ENCODE data around the gene CIDEA.

CIDEA gene

DNA sequence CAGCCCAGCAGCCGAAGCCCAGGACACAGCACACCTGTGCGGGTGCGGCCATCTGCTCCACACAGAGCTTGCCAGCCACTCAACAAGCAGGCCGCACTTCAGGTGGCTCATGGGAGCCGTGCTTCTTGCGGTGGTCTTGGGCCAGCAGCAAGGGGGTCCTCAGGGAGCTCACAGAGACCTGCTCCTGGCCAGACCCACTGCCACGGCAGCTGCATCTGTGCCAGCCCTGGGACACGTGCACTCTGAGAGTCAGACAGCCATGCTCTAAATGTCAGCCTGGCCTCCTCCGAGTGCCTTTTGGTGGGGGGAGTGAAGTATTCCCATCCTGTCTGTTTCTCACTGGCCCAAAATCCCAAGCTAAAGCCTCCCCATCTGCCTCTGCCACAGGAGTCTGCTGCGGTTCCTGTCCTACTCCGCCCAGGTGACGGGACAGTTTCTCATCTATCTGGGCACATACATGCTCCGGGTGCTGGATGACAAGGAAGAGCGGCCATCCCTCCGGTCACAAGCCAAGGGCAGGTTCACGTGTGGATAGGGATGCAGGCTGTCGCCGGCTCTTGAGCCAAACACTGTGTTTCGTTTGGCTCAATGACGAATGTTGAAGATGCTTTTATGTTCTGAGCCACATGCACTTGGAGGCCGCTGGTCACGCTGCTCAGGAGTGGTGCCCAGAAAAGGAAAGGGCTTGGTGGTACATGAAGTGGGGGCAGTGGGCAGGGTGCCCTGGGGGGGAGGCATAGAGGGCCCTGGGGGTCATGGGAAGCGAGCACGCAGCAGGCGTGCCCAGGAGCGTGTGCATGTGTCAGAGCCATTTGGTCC, 22.8 kb downstream of the CIDEA start:
- DNase-seq = no peak

DNA sequence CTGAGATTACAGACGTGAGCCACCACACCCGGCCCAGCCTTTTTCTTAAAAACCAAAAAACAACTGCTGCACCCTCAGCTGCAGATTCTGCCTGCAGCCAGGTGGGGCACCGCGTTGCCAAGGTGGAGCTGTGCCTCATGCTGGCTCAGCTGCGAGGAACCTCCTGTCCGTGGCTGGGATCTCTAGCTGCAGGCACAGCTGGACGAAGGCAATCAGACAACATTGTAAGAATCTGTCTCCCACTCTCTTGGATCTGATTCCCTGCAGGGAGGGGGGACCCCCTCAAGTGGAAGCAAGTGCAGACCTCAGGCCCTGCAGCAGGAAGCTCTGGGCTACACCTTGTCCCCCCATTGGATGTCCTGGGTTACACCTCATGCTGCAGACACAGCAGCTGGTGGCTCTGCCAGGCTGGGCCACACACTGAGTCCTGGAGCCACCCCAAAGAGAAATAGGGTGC, 24.1 kb downstream of the CIDEA start:
- DNase-seq = no peak

DNA sequence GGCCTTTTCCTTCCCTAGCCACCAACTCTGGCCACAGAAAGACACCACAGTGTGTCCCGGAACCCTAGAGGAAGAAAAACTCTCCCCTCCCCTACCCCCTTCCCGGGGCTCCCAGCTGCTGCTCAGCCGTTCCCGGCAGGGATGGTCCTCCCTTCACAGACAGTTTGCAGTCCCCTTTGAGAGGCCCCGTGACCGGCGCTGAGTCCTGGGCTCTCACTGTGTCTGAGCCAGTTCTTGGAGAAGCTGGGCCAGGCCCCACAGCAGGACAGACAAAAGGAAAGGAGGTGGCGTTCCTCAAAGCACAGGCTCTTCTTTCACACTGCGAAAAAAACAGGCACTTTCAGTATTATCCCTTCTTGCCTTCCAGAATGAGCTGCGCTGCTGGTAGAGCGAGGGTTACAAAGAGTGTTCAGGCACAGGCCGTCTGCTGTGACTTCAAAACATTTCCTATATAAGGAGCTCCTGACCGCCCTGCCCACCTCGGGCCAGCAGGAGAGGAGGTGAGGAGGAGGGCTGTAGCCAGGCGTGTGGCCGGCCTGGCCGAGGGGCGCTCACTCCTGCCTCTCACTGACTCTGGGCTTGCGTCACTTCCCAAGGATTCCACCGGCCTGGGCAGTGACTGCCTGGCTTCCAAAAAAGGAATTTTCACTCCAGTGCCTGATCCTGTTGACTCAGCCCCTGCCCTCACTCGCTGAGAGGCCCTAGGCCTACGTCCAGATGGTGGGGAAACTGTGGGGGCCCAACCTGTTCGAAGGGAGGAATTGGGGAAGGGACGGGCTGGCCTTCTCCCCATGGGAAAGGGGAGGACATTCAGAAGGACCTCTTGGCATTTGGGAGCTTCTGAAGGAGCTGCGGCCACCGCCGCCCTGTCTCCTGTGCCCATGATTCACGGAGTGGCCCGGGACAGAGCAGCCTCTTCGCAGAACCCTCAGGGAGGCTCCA, 24.9 kb downstream of the CIDEA start:
- no peak for DNase-seq

- DNase-seq = no peak
Measured at GRCh38 chr18:12279781-12280531, 25.8 kb downstream of the CIDEA start.

- DNase-seq = no peak
Measured at GRCh38 chr18:12281861-12282260, 27.7 kb downstream of the CIDEA start.

GRCh38 chr18:12282442-12283039, 28.4 kb downstream of the CIDEA start:
- DNase-seq = no peak

- no peak for DNase-seq
Measured at GRCh38 chr18:12283256-12283655, 29.1 kb downstream of the CIDEA start.

DNA sequence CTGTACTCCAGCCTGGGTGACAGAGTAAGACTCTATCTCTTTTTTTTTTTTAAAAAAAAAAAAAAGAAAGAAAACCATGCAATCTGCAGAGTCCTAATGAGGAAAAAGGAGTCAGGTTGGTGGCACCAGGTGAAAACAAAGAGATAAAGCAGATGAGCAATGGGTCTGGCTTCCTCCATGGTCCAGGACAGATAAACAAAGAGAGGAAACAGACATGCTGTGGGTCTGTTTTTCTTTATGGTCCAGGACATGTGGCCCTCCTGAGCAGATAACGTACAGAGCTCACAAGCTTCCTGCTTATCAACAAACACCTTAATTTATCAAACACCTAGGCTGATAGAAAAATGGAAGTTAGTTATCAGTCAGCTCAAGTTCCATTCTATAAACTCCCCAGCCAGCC, 29.5 kb downstream of the CIDEA start:
- DNase-seq = no peak

GRCh38 chr18:12287131-12287681, 33.0 kb downstream of the CIDEA start:
- no peak for DNase-seq

DNA sequence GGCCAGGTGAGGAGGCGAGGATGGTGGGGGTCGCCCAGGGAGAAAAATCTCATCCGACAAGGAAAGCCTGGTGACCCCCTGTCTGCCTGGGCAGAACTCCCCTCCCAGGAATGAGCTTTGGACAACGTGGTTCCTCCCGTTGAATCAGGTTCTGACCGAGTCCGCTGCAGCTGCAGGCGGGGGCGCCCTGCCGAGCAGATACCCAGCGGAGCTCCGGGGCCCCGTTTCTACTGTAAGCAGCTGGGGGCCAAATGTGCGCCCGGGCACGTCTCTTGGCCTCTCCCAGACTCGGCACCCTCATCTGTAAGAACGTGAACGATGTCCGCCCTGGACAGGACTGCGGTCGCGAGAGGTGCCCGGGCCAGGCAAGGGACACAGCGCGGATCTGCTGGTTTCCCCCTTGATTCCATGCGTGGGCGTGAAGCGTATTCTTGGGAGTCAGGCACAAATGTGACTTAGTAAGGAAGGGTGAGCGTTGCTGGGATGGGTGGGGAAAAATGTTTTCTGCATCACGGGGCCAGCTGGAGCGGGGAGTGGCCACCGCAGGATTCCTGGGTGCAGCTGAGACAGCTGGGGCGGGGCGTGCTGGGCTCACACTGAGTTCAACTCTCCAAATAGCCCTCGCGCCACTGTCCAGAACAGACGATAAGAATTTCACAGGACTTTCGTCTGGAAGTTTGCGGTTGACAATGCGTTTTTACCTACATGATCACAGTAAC, 33.7 kb downstream of the CIDEA start:
- no peak for DNase-seq

- DNase-seq = no peak
Measured at GRCh38 chr18:12288403-12288755, 34.2 kb downstream of the CIDEA start.

GRCh38 chr18:12290086-12290485, 35.9 kb downstream of the CIDEA start:
- DNase-seq = no peak

DNA sequence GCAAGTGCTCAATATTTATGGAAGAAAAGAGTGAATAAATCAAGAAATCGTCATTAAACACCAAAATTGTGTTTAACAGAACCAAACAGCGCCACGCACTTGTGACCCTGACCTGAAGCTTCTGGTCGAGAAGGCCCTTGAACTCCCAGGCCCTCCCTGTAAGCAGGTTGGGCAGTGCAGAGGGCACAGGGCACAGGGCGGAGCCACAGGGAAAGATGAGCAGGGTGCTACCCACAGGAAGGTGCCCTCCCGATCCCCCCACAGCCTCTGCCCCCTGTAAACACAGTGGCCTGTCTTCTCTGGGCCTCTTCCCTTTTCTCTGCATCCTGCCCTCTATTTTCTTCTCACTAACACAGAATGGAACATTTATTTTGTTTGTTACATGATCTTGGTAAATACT, 37.0 kb downstream of the CIDEA start:
- DNase-seq = no peak

DNA sequence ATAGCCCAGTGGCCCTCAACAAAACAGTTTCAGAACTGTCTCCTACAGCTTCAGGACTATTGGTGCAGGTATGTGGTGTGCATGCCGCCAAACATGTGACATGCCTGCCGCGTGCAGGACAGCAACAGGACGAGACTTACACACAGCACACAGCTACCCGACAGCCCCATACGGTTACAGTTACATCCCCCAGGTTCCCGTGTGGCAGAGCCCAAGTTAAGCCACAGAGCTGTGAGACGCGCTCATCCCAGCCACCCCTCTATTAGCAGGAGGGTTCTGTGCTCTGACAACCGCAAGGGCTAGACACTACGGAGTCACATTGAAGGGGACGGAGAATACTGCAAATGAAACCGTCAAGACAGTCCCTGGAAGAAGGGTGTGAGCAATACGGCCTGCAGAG, 37.5 kb downstream of the CIDEA start:
- DNase-seq = no peak

DNA sequence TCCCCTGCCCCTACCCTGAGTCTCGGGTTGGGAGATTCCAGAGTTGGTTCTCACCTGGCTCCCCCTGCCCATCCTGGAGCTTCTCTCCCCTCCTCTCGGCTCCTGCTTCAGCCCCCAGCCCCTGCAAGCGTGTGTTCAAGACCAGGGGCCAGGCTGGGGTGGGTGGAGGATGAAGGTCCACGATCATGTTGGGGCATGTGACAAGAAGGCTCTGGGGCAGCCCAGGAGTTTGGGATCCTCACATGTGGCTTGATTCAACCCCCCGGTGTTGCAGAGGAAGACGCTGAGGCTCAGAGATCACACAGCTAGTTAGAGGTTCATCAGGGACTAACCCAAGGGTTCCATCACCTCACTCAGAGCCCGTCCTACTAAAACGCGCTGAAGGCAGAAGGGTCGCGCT, 39.7 kb downstream of the CIDEA start:
- DNase-seq = no peak

- DNase-seq = no peak
Measured at GRCh38 chr18:12295389-12296086, 41.4 kb downstream of the CIDEA start.

DNA sequence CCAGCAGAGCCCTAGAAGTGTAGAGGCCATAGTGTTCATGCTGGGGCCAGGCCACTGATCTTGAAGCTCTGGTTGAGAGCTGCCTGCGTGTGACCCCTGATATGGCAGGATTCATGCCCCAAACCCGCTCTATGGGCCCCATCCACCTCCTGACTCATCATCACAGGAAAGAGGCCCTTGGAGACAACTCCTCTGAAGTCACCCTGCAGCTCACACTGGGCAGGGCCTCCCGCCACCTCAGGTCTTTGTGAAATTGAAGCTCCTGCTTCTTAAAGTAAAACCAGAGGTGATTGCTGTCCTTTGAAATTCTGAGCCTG, 41.9 kb downstream of the CIDEA start:
- no peak for DNase-seq

GRCh38 chr18:12296457-12296856, 42.3 kb downstream of the CIDEA start:
- DNase-seq = no peak

DNA sequence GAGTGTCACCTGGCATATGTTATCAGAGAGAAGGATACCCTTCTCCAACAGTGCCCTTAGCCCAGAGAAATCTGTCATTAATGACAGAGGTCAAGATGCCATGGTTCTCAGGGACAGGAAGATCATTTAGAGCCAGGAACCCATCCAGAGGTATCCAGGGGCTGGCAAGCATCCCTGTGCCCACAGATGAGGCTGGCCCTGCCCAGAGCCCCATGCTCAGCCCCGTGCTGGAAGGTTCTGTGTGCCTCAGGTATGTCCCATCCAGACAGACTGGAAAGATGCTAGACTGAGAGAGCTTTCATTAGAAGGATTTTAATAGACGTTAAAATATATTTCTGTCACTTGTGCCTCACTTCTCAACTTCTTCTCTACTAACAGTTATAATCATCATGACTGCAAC, 45.7 kb downstream of the CIDEA start:
- DNase-seq = no peak

GRCh38 chr18:12301263-12302005, 47.3 kb downstream of the CIDEA start:
- no peak for DNase-seq

Data from CD4-positive, alpha-beta T cell treated with Interleukin-17A for 4 hours (primary cell).